Activated CD4-positive, alpha-beta T cell treated with anti-CD3 and anti-CD28 coated beads for 48 hours (primary cell): ENCODE results near the gene TMEM94.
"Not testable (repeated sequence)": the region's sequence is repeated elsewhere in the genome, so short reads cannot be mapped to it uniquely, and the experiment has no call there.

Source experiments
- DNase-seq: peaks from one replicate; pipeline ENCODE4 v3.0.0-alpha.2; 2020

Gene TMEM94

GRCh38 chr17:75445896-75446295 lies 10.5 kb upstream of the TMEM94 start:
- not testable (repeated sequence) for DNase-seq

- DNase-seq, result no peak
Observed at GRCh38 chr17:75447951-75448856, 8.2 kb upstream of the TMEM94 start.

- no peak for DNase-seq
Observed at GRCh38 chr17:75450270-75450669, 6.2 kb upstream of the TMEM94 start.

GRCh38 chr17:75454193-75454592 lies 2.2 kb upstream of the TMEM94 start:
- DNase-seq, result no peak

- DNase-seq, result not testable (repeated sequence)
Observed at GRCh38 chr17:75454672-75455071, 1.8 kb upstream of the TMEM94 start.

GRCh38 chr17:75456039-75456416 lies 407 bp upstream of the TMEM94 start:
- no peak for DNase-seq

GRCh38 chr17:75457047-75457654 lies 716 bp downstream of the TMEM94 start:
- DNase-seq, result peak; percentile 27

- no peak for DNase-seq
Observed at GRCh38 chr17:75459246-75459589, 2.8 kb downstream of the TMEM94 start.

- no peak for DNase-seq
Observed at GRCh38 chr17:75459590-75460267, 3.3 kb downstream of the TMEM94 start.

- no peak for DNase-seq
Observed at GRCh38 chr17:75460295-75460694, 3.9 kb downstream of the TMEM94 start.

- DNase-seq, result no peak
Observed at GRCh38 chr17:75463603-75464002, 7.2 kb downstream of the TMEM94 start.

GRCh38 chr17:75465039-75465438 lies 8.6 kb downstream of the TMEM94 start:
- no peak for DNase-seq

- DNase-seq, result no peak
Observed at GRCh38 chr17:75468291-75468754, 11.9 kb downstream of the TMEM94 start.

- DNase-seq, result no peak
Observed at GRCh38 chr17:75468779-75469373, 12.4 kb downstream of the TMEM94 start.

- no peak for DNase-seq
Observed at GRCh38 chr17:75471207-75471606, 14.8 kb downstream of the TMEM94 start.

- DNase-seq, result no peak
Observed at GRCh38 chr17:75472119-75472518, 15.7 kb downstream of the TMEM94 start.

- no peak for DNase-seq
Observed at GRCh38 chr17:75473246-75473645, 16.8 kb downstream of the TMEM94 start.

GRCh38 chr17:75474736-75475135 lies 18.3 kb downstream of the TMEM94 start:
- DNase-seq, result no peak

- DNase-seq, result no peak
Observed at GRCh38 chr17:75475144-75475835, 18.9 kb downstream of the TMEM94 start.

- DNase-seq, result no peak
Observed at GRCh38 chr17:75475851-75476250, 19.4 kb downstream of the TMEM94 start.

- DNase-seq, result no peak
Observed at GRCh38 chr17:75476271-75476671, 19.8 kb downstream of the TMEM94 start.

GRCh38 chr17:75476752-75477489 lies 20.5 kb downstream of the TMEM94 start:
- DNase-seq, result no peak
